ENCODE measurements around the gene RHBDF1.
"Not testable (repeated sequence)": the region's sequence is repeated elsewhere in the genome, so short reads cannot be mapped to it uniquely, and the experiment has no call there.

Gene RHBDF1

GRCh38 chr16:35678-36305, 36.6 kb downstream of the RHBDF1 start:
- DNase-seq, result no peak

- DNase-seq, result no peak
Measured at GRCh38 chr16:35011-35677, 37.3 kb downstream of the RHBDF1 start.

GRCh38 chr16:34648-34987, 37.8 kb downstream of the RHBDF1 start:
- DNase-seq, result no peak

DNA sequence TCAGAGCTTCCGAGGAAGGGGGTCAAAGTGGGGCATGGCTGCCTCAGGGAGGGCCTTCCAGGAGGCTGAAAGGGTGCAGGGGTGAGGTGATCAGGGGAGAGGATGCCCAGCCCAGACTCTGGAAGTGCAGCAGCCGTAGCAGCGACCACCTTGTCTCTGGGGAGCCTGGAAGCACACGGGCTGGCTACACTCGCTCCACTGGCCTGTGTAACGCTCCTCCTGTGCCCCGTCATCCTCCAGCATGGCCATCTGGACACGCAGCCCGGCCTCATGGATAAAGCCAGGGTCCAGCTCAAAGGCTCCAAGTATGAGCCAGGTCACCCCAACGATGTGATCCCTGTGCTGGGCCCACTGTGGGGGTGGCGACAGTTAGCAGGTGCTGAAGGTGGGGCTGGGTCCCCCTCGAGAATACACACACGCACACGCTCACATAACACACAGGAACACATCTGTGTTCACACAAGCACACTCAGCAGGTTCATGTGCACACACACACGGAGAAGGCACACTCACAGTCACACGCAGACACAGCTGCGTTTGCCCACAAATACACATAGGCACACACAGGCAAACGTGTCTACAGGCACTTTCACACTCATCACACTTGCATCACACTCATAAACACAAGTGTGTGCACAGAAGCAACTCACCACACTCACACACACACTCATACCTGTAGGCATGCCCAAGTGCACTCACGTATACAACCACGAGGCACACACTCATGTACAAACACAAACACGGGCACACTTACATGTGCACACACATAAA, 38.4 kb downstream of the RHBDF1 start:
- no peak for DNase-seq

DNA sequence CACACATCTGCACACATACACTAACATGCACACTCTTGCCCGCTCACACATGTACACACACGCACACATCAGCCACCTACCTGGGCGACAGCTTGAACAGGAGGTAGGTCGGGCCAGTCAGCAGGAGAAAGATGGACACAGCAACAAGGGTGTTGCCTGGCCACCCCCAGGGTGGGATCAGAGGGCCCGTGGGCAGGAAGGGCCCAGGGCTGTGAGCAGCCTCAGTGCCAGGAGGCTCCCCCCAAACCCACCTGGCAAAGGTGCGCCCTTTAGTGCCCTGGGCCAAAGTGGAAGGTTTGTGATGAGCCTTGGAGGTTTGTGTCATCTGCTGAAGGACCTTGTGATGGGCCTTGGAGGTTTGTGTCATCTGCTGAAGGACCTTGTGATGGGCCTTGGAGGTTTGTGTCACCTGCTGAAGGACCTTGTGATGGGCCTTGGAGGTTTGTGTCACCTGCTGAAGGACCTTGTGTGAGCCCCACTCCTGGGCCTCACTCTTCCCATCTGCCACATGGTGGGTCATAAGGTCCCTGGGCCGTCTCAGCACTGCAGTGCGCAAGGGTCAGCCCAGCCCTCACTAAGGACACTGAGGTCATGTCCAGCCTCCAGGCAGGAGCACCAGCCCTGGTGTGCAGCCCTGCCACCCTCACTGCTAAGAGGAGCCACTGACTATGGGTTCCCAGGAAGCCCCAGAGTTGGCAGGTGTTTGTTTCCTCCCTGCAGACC, 39.1 kb downstream of the RHBDF1 start:
- DNase-seq, result not testable (repeated sequence)

DNA sequence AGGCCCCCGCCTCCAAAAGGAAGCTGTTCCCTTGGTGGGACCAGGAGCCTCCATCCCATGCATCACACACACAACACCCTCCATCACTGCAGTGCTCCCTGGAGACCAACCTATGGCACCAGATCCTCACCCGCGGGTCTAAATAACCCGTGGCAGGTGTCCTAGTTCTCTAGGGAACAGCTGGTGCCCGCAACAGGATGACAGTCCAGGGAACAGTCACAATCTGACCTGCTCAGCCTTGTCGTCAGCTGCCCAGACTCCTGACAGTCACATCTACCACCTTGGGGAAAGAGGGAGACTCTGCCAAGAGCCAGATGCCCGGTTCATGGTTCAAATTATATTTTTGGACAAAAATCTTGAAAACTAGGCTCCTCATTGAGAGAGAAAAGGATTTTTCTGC, 41.8 kb downstream of the RHBDF1 start:
- DNase-seq, result not testable (repeated sequence)

GRCh38 chr16:25926-26348, 46.5 kb downstream of the RHBDF1 start:
- DNase-seq, result not testable (repeated sequence)

- not testable (repeated sequence) for DNase-seq
Measured at GRCh38 chr16:24151-24550, 48.3 kb downstream of the RHBDF1 start.

DNA sequence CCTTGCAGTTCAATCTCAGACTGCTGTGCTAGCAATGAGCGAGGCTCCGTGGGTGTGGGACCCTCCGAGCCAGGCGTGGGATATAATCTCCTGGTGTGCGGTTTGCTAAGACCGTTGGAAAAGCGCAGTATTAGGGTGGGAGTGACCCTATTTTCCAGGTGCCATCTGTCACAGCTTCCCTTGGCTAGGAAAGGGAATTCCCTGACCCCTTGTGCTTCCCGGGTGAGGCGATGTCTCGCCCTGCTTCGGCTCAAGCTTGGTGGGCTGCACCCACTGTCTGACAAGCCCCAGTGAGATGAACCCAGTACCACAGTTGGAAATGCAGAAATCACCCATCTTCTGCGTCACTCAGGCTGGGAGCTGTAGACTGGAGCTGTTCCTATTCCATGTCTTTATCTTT, 51.5 kb downstream of the RHBDF1 start:
- not testable (repeated sequence) for DNase-seq

DNA sequence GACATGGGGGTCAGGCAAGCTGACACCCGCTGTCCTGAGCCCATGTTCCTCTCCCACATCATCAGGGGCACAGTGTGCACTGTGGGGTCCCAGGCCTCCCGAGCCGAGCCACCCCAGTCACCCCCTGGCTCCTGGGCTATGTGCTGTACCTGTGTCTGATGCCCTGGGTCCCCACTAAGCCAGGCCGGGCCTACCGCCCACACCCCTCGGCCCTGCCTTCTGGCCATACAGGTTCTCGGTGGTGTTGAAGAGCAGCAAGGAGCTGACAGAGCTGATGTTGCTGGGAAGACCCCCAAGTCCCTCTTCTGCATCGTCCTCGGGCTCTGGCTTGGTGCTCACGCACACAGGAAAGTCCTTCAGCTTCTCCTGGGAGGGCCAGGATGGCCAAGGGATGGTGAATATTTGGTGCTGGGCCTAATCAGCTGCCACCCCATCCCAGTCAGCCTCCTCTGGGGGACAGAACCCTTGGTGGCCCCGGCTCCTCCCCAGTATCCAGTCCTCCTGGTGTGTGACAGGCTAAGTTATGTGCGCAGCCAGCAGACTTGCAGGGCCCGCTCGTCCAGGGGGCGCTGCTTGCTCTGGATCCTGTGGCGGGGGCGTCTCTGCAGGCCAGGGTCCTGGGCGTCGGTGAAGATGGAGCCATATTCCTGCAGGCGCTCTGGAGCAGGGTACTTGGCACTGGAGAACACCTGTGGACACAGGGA, 55.2 kb downstream of the RHBDF1 start:
- not testable (repeated sequence) for DNase-seq

DNA sequence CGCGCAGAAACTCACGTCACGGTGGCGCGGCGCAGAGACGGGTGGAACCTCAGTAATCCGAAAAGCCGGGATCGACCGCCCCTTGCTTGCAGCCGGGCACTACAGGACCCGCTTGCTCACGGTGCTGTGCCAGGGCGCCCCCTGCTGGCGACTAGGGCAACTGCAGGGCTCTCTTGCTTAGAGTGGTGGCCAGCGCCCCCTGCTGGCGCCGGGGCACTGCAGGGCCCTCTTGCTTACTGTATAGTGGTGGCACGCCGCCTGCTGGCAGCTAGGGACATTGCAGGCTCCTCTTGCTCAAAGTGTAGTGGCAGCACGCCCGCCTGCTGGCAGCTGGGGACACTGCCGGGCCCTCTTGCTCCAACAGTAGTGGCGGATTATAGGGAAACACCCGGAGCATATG, 61.7 kb downstream of the RHBDF1 start:
- DNase-seq, result not testable (repeated sequence)

GRCh38 chr16:9903-10665, 62.3 kb downstream of the RHBDF1 start:
- no peak for DNase-seq

All from fibroblast of skin of right biceps (primary cell).